Astrocyte of the cerebellum (primary cell): Measurements from ENCODE around the gene PTEN.
"Not testable (repeated sequence)": the region's sequence is repeated elsewhere in the genome, so short reads cannot be mapped to it uniquely, and the experiment has no call there.

Experiments
- DNase-seq: peaks from one replicate; pipeline ENCODE4 v3.0.0-alpha.2; 2011; ENCODE audit warnings: low read depth
- H3K4me3 ChIP-seq: 2 replicates; pipeline ENCODE4 v1.5.1; 2011; ENCODE audit warnings: mild to moderate bottlenecking, low read depth, low read length, moderate library complexity
- CTCF ChIP-seq: IDR thresholded peaks from 2 replicates; pipeline ENCODE4 v1.5.1; 2012; ENCODE audit warnings: low read length, low read depth, moderate library complexity, mild to moderate bottlenecking; ENCODE audit errors: missing control alignments
- in situ Hi-C: cut with HindIII; loops from 2 replicates; pipeline ENCODE4 v1.10.0; 2017; ENCODE audit warnings: low sequenced_read_pairs

Gene PTEN

GRCh38 chr10:87860156-87860795, 3.1 kb upstream of the PTEN start:
- peak; percentile 44 for DNase-seq
- TF ChIP-seq CTCF = peak; percentile 47
- no peak overlapping the region for H3K4me3 ChIP-seq
- in situ Hi-C loops = loop anchor here (25.0 kb wide), 2 partner anchors 377 to 552 kb away; no protein-coding TSS in a partner anchor

- TF ChIP-seq CTCF = no peak
- in situ Hi-C loops = loop anchor here (25.0 kb wide), 2 partner anchors 376 to 551 kb away; no protein-coding TSS in a partner anchor
- no peak for DNase-seq
- H3K4me3 ChIP-seq = no peak overlapping the region
Observed at GRCh38 chr10:87860816-87861403, 2.5 kb upstream of the PTEN start.

GRCh38 chr10:87861566-87861952, 1.9 kb upstream of the PTEN start:
- in situ Hi-C loops = loop anchor here (25.0 kb wide), 2 partner anchors 376 to 551 kb away; no protein-coding TSS in a partner anchor
- peak; percentile 27 for DNase-seq
- peak; percentile 23 for TF ChIP-seq CTCF
- peak overlapping the region; percentile 91 for H3K4me3 ChIP-seq

GRCh38 chr10:87861953-87862678, 1.3 kb upstream of the PTEN start:
- peak overlapping the region; percentile 91 for H3K4me3 ChIP-seq
- in situ Hi-C loops = loop anchor here (25.0 kb wide), 2 partner anchors 375 to 550 kb away; no protein-coding TSS in a partner anchor
- no peak for TF ChIP-seq CTCF
- peak; percentile 96 for DNase-seq

GRCh38 chr10:87862679-87863052, 759 bp upstream of the PTEN start:
- TF ChIP-seq CTCF = no peak
- DNase-seq = no peak
- in situ Hi-C loops = loop anchor here (25.0 kb wide), 2 partner anchors 375 to 550 kb away; no protein-coding TSS in a partner anchor
- H3K4me3 ChIP-seq = peak overlapping the region; percentile 91

- in situ Hi-C loops = loop anchor here (25.0 kb wide), 2 partner anchors 373 to 548 kb away; no protein-coding TSS in a partner anchor
Observed at GRCh38 chr10:87863951-87864495, 598 bp downstream of the PTEN start.

More at GRCh38 chr10:87863951-87864495, 598 bp downstream of the PTEN start:
- DNase-seq = not testable (repeated sequence)
- peak overlapping the region; percentile 91 for H3K4me3 ChIP-seq
